GM18498 (cell line): Measurements from ENCODE around the gene BBLN.
"Not testable (repeated sequence)": the region's sequence is repeated elsewhere in the genome, so short reads cannot be mapped to it uniquely, and the experiment has no call there.

ENCODE experiments used
- ATAC-seq: cut with Tn5 transposase; IDR thresholded peaks from one replicate; pipeline ENCODE4 v1.9.1; 2021; ENCODE audit warnings: mild to moderate bottlenecking, moderate library complexity; ENCODE audit not compliant: unreplicated experiment

Gene BBLN

DNA sequence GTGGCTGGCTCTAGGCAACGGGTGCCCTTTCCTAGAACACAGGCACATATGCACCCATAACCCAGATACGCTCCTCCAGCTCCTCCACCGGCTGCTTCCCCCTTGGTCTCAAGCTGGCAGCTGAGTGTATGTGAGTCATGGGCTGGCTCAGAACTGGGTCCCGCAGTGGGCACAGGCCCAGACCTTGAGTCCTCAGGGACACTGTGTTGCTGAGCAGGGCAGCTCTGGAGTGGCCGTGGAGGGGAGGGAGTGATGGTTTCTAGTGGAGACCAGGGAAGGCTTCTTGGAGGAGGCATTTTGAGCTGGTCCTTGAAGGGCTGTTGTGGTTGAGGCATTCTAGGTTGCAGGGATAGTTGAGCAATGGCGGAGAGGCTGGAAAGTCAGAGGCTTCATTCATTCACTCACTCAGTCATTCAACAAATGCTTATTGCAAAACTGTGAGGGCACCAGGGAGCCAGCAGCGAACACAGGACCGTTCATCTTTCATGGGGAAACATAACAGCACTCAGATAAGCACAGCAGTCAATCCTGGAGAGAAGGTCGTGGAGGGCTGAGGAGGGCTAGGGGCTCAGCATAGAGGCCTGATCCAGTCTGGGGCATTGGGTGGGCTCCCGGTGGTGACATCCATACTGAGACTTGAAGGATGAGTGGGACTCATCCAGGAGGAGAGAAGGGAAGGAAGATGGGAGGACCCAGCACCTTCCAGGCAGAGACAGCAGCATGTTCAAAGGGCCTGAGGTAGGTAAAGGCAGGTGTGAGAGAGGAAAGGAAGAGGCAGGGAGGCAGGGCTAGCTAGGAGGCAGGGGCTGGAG, 2.4 kb downstream of the BBLN start:
- no peak for ATAC-seq

DNA sequence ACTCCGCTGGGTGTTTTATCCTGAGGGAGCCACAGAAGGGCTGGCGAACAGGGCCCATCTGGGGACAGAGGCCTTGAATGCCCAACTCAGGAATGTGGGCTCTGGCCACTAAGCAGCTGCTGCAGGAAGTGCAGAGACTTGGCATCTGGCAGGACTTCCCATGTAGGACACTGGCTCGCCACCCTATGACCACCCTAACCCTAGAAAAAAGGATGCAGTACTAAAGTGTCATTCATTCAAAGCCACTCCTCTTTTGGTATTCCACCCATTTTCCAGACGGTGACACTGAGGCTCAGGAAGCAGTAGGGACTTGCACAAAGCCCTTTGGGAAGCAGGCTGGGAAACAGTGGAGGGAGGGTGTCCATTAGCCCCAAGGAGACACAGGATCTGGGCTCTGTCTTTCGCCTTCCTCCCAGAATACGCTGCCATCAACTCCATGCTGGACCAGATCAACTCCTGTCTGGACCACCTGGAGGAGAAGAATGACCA, 3.0 kb downstream of the BBLN start:
- no peak for ATAC-seq

DNA sequence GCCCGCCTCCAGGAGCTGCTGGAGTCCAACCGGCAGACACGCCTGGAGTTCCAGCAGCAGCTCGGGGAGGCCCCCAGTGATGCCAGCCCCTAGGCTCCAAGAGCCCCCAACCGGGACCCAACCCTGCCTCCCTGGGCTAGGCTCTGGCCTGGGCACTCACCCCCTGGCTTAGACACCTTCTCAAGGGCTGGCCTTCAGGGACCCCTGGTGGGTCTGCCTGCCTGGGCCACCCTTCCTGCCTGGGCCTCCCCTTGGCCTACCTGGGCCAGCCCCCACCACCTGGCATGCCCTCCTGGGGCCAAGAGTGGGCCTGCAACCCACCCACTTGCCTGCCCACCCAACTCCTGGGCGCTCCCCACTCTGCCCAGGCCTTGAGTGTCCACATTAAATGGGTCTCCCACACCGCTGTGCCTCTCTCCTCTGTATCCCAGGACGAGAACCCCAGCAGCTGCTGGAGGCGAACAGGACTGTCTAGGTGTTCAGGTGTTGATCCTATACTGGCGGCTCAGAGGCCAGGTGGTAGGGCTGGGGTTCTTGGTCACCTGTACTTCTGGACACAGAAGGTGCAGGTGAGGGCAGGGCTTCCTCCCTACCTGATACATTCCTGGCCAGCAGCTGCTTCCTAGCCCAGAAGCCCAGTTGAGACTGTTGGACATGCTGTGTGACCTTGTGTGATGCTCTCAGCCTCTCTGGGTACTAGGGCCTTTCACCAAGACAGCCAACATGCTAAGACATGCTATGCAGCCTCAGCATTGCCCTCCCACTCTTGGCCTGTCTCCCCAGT, 3.6 kb downstream of the BBLN start:
- ATAC-seq, result no peak

DNA sequence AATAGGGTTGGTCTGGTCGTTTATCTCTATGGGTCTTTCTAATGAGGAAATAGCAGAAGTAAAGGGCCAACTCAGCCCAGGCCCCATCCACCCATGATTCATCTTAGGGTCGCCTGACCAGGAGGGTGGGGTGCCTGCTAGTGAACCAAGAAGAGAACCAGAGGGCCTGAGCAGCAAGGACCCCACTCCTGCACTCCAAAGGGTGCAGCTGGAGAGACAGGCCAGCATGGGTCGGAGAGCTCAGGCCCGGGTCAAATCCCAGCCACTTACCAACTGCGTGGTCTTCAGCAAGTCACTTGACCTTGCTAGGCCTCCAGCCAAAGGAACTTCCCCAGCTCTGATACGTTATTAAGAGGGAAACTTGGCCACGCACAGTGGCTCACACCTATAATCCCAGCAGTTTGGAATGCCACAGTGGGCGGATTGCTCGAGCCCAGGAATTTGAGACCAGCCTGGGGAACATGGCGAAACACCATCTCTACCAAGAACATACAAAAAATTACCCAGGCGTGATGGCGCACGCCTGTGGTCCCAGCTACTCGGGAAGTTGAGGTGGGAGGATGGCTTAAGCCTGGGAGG, 4.3 kb downstream of the BBLN start:
- no peak for ATAC-seq

DNA sequence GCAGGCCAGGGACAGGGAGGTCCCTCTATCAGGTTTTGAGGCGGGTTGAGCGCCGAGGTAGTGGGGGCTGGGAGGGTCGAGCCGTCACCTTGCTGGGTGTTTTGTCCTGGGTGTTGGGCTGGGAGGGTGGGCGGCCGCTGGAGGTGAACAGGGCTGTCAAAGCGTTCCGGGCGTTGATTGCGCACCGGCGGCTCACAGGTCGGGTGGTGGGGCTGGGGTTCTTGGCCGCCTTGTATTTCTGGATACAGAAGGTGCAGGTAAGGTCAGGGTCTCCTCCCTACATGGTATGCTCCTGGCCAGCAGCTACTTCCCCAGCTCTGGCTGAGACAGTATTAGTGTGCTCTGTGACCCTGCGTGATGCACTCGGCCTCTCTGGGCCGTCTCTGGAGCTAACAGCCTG, 6.1 kb downstream of the BBLN start:
- no peak for ATAC-seq

DNA sequence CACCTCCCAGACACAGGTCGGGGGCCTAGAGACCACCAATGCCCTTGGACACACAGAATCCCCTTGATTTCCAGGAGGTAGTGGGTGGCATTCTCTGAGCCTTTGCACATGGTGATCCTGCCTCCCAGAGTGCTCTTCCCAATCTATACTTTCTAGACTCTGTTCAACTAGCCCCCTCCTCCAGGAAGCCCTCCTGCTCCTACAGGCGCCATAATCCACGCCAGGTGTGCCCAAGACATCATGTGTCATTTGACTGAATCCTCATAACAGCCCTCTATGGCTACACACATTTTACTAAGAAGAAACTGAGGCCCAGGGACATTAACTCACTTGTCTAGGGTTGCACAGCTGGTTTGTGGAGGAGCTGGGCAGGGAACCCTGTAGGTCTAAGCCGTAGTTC, 7.1 kb downstream of the BBLN start:
- no peak for ATAC-seq

DNA sequence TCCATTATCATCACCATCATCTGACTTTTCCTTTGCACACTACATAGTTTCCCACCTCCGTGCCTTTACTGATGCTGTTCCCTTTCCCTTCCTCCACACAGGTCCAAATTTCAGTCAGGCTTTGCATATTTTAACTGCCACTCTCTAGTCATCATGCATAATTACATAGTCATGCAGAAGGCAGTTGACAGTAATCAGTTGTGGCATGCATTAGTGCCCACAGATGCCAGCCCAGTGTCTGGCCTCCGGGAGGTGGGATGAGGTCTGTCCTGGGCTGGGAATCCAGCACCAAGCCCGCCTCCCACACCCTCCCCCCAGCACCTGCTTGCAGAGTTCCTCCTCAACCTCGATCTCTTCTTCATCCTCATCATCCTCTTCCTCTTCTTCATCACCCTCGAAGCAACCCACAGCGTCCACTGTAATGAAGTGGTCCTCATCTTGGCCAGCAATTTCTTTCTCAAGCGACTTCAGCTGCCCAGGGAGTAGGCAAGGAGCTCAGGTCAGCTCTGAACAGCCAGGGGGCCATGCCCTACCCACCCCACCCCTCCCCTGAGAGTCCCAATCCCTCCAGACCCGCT, 8.8 kb downstream of the BBLN start:
- ATAC-seq, result no peak

DNA sequence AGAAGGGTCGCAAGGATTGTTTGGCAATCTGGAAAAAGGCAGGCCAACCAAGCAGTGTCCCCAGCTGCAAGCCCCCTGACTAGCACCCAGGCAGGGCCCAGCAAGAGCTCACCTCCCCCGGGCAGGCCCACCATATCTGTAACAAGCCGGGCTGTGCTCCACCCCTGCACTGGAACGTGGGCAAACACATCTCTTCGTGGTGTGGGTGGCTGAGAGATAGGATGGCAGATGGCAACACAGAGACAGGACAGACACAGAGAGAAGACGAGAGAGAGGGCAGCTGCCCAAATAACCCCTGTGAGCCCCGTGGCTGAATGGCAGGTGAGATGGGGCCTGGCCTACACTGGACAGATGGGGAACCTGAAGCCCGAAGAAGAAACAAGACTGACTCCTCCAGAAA, 9.4 kb downstream of the BBLN start:
- no peak for ATAC-seq

DNA sequence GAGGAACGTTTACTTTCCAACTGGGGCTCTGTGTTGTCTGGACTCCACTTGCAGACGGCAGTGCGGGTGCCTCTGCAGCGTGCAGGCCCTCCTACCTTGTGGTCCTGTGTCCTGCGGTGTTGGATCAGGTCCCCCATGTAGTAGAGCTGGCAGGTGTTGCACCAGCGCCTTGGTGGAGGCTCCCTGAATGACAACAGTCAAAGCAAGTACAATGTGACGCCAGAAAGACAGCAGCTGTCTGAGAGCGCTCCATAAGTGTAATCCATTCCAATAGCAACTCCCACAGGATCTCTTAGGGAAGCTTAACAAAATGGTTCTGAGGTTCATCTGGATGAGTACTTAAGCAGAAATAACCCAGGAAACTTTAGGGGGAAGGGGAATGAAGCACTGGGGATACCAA, 9.9 kb downstream of the BBLN start:
- ATAC-seq, result no peak

DNA sequence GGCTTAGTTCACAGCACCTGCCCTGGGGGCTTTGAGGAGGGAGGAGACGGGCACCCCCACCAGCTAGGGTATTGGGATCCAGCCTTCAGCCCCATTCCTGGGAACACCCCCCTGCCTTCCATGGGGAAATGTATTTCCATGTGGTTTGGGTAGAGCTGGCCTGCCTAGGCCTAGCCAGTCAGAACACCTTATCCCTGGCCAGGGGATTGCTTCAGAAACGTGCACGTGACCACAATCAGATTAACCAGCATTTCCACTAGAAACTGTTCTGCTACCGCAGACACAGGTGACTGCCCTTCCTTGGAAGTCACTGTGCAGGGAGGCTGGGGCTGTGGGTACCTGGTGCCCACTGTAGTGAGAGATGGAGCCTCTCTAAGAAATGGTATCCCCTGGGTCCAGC, 14.0 kb downstream of the BBLN start:
- no peak for ATAC-seq

DNA sequence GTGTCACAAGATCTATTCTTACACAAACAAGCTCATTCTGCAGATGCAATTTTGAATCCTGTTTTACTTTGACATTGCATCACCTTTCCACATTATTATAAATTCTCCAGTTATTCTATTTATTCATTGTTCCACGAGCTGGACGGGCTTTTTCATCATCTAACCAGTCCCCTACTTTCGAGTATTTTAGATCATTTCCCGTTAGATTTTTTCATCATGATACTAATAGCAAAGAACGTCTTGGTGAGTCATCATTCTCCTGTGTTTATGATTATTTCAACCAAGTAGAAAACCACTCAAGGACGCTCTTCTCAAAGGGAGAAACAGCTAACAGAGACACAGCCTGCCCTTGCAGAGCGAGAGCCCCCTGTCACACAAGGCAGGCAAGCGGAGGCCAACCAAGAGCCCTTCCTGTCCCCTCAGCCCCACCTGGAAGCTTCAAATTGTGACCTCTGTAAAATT, 15.1 kb downstream of the BBLN start:
- no peak for ATAC-seq

DNA sequence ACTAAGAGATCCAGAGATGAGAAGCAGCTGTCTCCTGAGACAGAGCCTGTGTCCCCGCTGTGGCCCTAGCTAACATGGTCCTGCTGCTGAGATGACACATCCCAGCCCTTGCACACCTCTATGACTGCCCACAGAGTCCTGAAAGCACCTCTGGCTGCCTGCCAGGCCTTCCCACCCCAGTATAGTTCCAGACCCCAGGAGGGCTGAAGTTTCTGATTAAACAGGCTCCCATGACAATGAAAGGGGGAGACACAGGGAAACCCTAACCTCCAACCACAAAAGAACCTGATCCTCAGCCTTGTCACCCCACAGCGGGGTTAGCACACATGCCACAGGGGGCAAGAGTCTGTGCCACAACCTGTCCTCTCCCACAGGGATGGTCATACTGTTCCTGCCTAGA, 15.7 kb downstream of the BBLN start:
- ATAC-seq, result no peak

DNA sequence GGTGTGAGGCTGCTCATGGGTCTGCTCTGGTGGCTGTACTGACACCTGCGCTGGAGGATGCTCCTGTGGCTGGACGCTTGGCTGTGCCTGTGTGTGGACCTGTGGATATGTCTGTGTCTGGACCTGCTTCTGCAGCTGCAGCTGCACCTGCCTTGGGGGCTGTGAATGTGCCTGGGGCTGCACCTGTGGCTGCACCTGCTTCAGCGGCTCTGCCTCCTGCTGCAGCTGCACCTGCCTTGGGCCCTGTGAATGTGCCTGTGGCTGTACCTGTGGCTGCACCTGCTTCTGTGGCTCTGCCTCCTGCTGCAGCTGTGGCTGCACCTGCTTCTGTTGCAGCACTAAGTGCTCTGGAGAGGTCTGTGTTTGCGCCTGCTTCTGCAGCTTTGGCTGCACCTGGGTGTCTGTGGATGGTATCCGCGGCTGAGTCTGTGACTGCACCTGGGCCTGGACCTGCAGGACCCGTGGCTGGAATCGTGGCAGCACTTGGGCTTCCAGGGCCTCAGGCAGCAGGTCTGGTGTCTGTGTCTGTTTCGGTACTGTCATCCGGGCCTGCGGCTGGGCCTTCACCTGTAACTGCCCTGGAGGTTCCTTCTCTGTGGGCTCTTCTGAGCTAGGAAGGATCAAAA, 18.9 kb downstream of the BBLN start:
- ATAC-seq, result no peak

DNA sequence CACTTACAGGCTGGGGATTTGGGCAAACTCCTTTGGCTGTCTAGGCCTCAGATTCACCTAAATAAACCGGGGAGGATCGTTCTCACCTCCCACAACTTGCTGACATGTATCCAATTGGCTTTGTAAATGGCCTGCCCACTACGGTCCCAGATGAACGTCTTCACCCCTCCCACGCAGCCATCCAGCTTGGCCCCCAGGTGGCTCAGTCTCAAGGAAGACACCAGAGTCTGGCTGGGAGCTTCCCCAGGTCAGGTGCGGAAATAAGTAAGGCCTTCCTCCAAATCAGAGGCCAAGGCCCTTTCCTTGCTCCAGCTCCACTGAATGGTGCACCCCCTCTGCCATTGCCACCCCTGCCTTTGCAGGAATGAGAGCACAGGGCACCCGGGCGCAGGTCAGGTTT, 19.9 kb downstream of the BBLN start:
- ATAC-seq, result no peak

DNA sequence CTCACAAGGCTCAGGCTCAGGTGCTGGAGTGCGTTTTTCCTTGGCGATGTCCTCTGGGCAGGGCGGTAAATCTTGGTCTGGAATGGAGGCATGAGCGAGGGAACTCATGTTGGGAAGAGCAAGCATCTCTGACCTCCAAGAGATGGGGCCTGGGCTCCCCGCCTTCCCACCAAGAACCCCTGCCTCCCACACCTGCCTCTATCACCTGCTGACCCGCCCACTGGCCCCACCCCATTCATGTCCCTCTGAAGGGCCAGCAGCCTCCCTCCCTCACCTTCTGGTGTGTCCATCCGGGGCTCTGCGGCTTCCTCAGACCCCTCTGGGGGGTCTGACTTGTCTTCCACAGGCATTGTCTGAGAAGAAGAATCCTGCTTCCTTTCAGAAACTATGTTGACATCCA, 20.4 kb downstream of the BBLN start:
- no peak for ATAC-seq

DNA sequence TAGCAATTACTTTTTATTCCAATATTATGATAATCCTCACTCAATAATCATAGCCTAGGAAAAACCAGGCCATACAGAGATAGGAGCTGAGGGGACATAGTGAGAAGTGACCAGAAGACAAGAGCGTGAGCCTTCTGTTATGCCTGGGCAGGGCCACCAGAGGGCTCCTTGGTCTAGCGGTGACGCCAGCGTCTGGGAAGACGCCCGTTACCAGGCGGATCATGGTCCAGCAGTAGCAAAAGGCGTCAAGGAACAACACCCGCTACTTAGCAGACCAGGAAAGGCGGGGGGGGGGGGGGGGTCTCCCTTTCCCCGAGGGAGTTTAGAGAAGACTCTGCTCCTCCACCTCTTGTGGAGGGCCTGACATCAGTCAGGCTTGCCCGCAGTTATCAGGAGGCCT, 21.4 kb downstream of the BBLN start:
- ATAC-seq, result not testable (repeated sequence)

DNA sequence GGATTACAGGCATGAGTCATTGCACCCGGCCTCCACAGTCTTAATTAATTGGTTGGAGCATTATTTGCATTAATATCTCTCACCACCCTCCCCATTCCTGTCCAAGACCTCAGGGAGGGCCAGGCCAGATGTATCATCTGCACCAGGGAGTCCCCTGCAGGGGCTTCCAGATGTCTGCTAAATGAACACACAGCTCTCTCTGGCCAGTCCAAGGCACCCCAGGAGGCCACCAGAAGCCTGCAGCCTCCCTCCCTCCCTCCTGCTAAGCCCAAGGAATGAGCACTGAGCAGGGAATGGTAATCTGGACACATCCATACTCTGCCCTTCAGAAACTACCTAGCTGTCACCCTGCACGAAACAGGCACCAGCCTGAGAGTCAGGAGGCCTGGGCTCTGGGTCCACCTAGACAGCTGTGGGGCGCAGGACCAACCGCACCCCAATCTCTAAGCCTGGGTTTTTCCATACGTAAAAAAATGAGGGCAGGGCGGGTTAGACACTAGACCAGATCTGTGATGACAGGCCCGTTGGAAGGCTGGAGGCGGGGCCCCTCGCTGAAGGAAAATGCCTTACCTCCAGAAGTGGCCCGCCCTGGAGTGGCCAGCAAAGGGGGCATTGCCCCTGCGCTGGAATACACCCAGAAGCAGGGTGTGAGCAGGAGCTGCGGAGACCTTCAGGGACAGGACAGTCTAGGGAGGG, 23.0 kb downstream of the BBLN start:
- ATAC-seq, result no peak

DNA sequence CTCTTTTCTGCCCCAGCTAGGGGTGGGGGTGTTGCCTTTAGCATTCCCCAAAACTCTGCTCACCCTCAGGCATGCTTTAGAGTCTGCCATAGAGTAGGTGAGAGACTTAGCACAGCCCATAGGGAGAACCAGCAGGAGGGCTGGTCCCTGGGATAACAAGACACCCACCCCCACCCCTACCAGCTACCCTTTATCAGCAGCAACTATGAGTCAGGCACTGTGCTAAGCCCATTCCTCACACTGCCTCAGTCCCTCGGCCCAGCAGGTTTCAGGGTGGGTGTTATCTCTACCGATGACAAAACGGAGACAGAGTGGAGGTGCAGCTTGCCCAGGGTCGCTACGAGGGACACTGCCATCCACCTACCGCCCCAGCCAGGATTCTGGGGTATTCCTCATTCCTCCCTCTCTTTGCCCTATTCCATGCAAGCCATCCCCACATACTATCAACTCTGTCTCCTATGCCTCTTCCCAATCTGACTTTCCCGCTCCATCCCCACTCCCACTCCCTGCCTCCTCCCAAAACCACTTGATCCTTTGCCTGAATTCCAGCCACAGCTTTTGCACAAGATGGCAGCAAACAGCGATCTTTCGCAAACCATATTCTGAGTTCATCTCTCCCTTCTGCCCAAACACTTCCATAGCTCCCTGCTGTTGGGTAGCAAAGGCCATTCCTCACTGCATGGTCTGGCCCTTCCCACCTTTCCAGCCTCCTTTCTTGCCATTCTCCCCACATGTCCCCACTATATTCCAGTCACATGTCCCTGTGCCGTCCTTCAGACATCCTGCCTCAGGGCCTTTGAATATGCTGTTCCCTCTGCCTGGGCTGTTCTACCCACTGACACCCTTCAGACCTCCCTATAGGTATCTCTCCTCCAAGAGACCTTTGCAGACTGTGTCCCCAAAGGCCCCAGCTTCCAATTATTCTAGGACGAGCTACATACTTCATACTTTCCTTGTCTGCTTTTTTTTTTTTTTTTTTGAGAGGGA, 26.2 kb downstream of the BBLN start:
- no peak for ATAC-seq

DNA sequence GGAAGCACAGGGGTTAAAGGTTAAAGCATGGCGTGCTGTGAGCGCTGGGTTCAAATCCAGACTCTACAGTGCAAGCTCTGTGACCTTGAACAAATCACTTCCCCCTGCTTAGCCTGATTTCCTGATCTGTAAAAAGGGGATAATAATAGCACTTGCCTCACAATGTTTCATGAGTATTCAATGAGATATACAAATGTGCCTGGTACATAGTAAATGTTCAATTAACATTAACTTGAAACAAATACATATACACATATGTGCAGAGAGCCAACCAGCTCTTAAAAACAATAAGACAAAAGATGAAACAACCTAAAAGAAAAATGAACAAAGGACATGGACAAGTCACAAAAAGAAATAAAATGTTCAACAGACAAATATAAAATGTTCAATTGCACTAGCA, 27.3 kb downstream of the BBLN start:
- ATAC-seq, result no peak
